Measurements from ENCODE around the gene ETS1.

- TF ChIP-seq CTCF (IDR thresholded peaks at IDR 0.05; ENCODE audit: low read depth, low read length) (no peak), EZH2phosphoT487 (IDR thresholded peaks at IDR 0.05; ENCODE audit: low read depth) (no peak)
Measured at GRCh38 chr11:128493570-128493965, 93.8 kb downstream of the ETS1 start.
